ENCODE data around the gene CDC5L. TPM values are rescaled to one million over a fixed set of nuclear protein-coding genes. Genes with fewer than 3 reads are reported as not detected.

The CDC5L gene
- total RNA-seq, 1 donor from 2014 or later = 25.6 TPM

DNA sequence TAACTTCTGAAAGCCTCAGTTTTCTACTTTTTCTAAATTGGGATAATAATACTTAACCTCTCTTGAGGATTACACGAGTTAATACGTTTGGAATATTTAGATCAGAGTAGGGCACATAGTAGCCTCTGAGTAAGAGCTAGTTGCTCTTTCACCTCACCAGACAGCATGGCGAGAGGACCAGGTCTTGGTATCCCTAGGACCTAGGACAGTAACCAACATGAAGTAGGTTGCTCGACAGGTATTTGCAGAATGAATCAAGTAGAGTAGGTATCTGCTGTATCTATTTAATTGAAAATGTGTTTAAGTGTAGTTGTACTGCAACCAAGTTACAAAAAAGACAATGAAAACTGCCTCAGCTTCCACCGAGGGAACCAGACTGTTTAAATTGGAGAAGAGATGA, 1.4 kb downstream of the CDC5L start:
- TF ChIP-seq, protein P1, sequence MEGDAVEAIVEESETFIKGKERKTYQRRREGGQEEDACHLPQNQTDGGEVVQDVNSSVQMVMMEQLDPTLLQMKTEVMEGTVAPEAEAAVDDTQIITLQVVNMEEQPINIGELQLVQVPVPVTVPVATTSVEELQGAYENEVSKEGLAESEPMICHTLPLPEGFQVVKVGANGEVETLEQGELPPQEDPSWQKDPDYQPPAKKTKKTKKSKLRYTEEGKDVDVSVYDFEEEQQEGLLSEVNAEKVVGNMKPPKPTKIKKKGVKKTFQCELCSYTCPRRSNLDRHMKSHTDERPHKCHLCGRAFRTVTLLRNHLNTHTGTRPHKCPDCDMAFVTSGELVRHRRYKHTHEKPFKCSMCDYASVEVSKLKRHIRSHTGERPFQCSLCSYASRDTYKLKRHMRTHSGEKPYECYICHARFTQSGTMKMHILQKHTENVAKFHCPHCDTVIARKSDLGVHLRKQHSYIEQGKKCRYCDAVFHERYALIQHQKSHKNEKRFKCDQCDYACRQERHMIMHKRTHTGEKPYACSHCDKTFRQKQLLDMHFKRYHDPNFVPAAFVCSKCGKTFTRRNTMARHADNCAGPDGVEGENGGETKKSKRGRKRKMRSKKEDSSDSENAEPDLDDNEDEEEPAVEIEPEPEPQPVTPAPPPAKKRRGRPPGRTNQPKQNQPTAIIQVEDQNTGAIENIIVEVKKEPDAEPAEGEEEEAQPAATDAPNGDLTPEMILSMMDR (IDR thresholded peaks at IDR 0.05; ENCODE audit: unreplicated experiment) = no peak
- DNase-seq (ENCODE audit: low spot score in 2 of 2, unreplicated experiment in 2 of 2) = no peak
- peak overlapping the region; percentile 97 for H3K4me3 Mint-ChIP-seq
- peaks cover 32% of the 10 kb centered on the region for H3K4me1 Mint-ChIP-seq
- no peaks in the 10 kb centered on the region for H3K9me3 Mint-ChIP-seq
- no peaks in the 10 kb centered on the region for H3K27me3 Mint-ChIP-seq (ENCODE audit: low read depth)
- H3K27ac Mint-ChIP-seq = peak overlapping the region; percentile 82
- H3K36me3 Mint-ChIP-seq = peaks cover 14% of the 10 kb centered on the region

DNA sequence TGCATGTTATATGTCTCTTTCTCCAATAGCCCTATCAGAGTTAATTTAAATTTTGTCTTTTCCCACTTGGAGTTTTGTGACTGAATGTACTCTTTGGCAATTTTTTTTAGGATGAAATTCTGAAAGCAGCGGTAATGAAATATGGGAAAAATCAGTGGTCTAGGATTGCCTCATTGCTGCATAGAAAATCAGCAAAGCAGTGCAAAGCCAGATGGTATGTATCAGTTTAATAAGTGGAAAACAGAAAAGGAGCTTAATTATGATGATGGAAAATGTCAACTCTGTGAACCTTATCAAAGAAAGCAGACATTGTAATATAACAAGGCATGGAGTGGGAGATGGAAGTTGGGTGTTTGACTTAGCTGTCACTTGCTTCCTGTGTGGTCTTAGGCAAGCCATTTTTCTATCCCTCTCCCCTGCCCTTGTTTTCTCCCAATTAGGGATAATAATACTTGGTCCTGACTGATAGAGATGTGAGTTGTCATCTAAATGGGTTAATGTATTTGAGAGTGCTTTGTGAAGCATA, 2.7 kb downstream of the CDC5L start:
- no peaks in the 10 kb centered on the region for H3K27me3 Mint-ChIP-seq (ENCODE audit: low read depth)
- TF ChIP-seq, protein P1 (IDR thresholded peaks at IDR 0.05; ENCODE audit: unreplicated experiment) = no peak
- DNase-seq (ENCODE audit: low spot score in 2 of 2, unreplicated experiment in 2 of 2) = no peak
- H3K4me3 Mint-ChIP-seq = no peak overlapping the region
- H3K9me3 Mint-ChIP-seq = no peaks in the 10 kb centered on the region
- H3K36me3 Mint-ChIP-seq = peaks cover 23% of the 10 kb centered on the region
- H3K27ac Mint-ChIP-seq = no peak overlapping the region
- H3K4me1 Mint-ChIP-seq = peaks cover 32% of the 10 kb centered on the region

DNA sequence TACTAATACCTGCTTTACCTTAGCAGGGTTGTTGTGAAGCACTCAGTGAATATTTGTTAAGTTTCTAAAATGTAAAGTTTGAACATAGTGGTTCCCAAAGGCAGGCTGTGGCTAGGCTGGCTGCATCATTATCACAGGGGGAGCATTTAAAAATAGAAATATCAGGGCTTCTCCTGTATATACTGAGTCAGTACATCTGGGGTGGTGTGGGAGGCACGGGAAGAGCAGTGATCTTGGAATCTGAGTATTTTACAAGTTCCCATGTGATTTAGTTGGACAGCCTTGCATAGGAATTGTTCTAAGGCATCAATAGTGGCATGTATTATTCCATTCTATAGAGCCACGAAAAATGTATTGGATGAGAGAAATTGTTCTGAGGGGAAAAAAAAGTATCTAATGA, 8.0 kb downstream of the CDC5L start:
- H3K36me3 Mint-ChIP-seq = peaks cover 38% of the 10 kb centered on the region
- H3K9me3 Mint-ChIP-seq = no peaks in the 10 kb centered on the region

DNA sequence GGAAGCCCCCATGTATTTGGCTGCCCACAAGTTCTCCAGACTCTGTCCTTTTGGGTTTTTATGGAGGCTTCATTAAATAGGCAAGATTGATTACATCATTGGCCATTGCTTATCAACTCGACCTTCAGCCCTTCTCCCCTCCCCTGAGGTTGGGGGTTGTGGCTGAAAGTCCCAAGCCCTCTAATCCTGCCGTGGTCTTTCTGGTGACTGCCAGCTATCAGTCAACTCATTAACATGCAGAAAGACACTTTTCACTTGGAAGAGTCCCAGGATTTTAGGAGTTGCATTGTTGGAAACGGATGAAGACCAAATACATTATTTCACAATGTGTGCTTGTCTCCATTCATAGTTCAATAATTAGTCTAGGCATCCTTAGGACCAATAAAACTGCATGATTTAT, 9.5 kb downstream of the CDC5L start:
- DNase-seq (ENCODE audit: low spot score in 2 of 2, unreplicated experiment in 2 of 2) = no peak
- Mint-ChIP-seq H3K4me3 (no peak overlapping the region), H3K9me3 (no peaks in the 10 kb centered on the region), H3K4me1 (no peaks in the 10 kb centered on the region), H3K27me3 (ENCODE audit: low read depth) (no peaks in the 10 kb centered on the region), H3K27ac (no peak overlapping the region), H3K36me3 (peaks cover 47% of the 10 kb centered on the region)
- TF ChIP-seq, protein P1 (IDR thresholded peaks at IDR 0.05; ENCODE audit: unreplicated experiment) = no peak

More for the DNA sequence above, 8.0 kb downstream of the CDC5L start:
- no peak overlapping the region for H3K27ac Mint-ChIP-seq
- TF ChIP-seq, protein P1 (IDR thresholded peaks at IDR 0.05; ENCODE audit: unreplicated experiment) = no peak
- DNase-seq (ENCODE audit: low spot score in 2 of 2, unreplicated experiment in 2 of 2) = no peak
- H3K4me3 Mint-ChIP-seq = no peak overlapping the region
- H3K27me3 Mint-ChIP-seq (ENCODE audit: low read depth) = no peaks in the 10 kb centered on the region
- no peaks in the 10 kb centered on the region for H3K4me1 Mint-ChIP-seq

DNA sequence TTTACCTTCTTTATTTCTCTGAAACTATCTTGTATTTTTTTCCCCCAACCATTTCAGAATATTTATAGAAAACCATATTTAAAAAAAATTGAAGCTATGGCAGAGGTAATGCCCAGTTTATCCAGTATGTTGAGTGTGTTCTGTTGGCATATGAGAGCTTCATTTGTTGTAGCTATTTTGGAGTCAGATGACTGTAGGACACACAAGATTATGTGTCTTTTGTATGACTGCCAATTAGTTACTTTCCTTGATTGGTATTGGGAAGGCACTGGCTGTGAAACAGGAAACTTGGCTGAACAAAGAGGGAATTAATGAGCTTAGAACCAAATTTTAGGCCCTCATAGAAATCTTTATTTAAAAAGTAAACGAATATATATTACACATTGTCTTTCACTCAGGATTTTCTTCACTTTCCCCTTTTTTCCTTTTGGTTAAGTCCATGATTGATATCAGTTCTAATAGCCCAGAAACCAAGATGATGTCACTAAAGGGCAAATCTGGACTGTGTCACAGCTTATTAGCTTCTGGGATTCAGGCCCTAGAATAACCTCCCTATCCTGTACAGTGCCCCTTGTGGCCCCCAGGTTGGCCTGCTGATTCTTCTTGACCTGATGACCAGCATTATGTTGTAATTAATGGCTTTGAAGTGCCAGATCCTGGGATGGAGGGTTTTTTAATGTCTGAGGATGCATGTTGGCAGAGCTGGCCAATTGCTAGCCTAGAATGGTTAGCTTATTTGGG, 10.1 kb downstream of the CDC5L start:
- H3K27me3 Mint-ChIP-seq (ENCODE audit: low read depth) = no peaks in the 10 kb centered on the region
- H3K4me3 Mint-ChIP-seq = no peak overlapping the region
- no peak overlapping the region for H3K27ac Mint-ChIP-seq
- peaks cover 4% of the 10 kb centered on the region for H3K9me3 Mint-ChIP-seq
- peaks cover 51% of the 10 kb centered on the region for H3K36me3 Mint-ChIP-seq
- no peak for DNase-seq (ENCODE audit: low spot score in 2 of 2, unreplicated experiment in 2 of 2)
- TF ChIP-seq, protein P1 (IDR thresholded peaks at IDR 0.05; ENCODE audit: unreplicated experiment) = no peak
- H3K4me1 Mint-ChIP-seq = no peaks in the 10 kb centered on the region

Data from mesothelial cell of epicardium (in vitro differentiated cells).